D721Med (cell line): ENCODE data around the gene RNF182.

ENCODE experiments used
- DNase-seq: peaks from one replicate; pipeline ENCODE4 v3.0.0; 2011; ENCODE audit warnings: low spot score; ENCODE audit not compliant: insufficient read length
- FAIRE-seq: peaks from 2 replicates; lab custom pipeline; 2011; peaks lifted over from hg19 to GRCh38; lab: Jason Lieb, UNC
- CTCF ChIP-seq: IDR thresholded peaks from 2 replicates; pipeline ENCODE4 v1.5.1; 2012; ENCODE audit warnings: mild to moderate bottlenecking, control low read depth; ENCODE audit not compliant: insufficient read depth; ENCODE audit errors: missing control alignments

The RNF182 gene

DNA sequence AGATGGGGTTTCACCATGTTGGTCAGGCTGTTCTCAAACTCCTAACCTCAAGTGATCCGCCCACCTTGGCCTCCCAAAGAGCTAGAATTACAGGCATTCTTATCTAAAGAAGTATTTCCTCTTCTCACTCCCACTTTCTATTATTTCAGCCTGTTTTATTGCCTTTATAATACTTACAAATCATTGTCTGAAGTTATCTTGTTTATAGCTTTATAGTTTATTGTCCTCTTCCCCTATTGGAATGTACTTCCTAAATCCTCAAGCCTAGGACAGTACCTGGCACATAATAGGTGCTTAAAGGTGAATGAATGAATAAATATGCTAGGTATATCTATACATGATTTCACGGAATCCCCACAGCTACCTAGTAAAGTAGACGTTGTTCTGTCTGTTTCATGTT is 37.8 kb upstream of the RNF182 start:
- no peak for TF ChIP-seq CTCF
- no peak for FAIRE-seq
- DNase-seq, result no peak

DNA sequence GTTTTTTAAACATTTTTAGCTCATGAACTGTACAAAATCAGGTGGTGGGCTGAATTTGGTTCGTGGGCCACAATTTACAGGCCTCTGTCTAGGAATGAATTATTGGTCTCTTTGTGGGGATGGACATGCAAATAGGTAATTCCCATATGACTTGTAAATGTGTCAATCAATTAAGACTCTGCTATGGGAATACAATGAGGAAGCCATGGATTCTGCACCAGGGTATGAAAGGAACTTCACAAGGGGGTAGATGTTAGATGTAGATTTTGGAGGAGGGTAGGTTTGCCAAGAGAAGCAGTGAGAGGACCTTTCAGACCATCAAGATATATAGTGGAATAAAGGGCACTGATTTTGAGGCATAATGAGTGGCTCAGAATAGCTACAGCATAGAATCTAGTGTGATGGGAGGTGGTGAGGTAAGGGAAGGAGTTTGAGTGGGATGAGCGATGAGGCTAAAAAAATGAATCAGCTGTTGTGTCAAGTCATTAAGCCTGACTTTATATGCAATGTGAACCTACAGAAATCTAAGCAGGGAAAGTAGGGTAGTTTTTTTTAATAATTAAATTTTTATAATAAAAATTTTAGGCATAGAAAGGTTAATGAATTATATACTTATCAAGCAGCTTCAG is 32.6 kb upstream of the RNF182 start:
- no peak for FAIRE-seq
- no peak for TF ChIP-seq CTCF

DNA sequence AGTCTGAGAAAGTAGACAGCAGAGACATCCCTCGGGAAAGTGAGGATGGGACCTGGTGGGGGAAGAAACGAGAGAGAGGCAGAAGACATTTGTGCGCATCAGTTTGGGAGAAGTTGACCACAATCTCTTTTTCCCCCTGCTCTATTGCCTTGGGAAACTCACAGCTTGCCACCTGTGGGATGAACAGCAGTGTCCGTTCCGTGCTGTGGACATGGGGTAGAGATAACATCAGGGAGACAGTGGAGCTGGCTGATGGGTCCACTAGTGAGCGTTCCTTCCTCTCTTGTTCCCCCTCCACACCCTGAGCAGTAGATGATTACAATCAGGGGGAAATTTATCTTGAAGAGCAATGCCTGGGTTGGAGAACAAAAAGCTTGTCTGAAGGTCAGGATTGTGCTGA is 21.8 kb upstream of the RNF182 start:
- TF ChIP-seq CTCF, result no peak
- DNase-seq, result no peak
- FAIRE-seq, result no peak

More for the DNA sequence above, 32.6 kb upstream of the RNF182 start:
- DNase-seq, result no peak

GRCh38 chr6:13903364-13903763 is 21.4 kb upstream of the RNF182 start:
- DNase-seq, result no peak
- FAIRE-seq, result no peak
- no peak for TF ChIP-seq CTCF

DNA sequence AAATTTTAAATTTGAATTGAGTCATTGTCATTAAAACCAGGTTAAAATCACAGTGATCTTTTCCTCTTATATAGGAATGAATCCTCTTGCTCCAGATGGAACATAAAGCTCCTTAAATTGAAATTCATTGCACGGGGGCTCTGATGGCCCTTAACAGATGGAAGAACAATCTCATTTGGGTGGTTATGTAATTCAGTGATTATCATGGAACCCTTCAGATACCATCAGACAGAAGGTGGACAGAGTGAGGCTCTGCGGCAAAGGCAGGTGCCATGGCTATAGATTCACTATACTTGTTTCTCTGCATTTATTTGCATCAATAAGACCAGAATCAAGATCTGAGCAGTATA is 17.8 kb upstream of the RNF182 start:
- TF ChIP-seq CTCF, result no peak
- FAIRE-seq (peak; percentile 55), DNase-seq (no peak)

DNA sequence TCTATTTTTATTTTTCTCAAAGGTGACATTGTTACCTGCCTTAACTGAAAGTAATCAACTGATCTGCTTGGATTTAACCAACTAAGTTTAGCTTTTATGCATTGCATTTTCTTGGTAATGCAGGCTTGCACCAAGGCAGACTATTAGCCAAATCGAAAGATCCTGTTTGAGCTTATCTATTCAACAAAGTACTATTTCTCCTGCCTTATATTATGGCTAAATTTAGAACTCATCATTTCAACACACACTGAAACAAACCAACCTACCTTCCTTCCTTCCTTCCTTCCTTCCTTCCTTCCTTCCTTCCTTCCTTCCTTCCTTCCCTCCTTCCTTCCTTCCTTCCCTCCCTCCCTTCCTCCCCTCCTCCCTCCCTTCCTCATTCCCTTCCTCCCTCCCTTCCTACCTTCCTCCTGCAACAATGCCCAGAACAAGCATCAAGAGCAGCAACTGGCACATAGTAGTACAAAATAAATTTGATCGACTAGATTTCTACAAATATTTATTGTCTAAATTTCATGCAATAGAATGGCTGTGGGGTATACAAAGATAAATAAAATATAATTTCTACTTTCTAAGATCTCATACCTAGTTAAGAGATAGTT is 17.0 kb upstream of the RNF182 start:
- DNase-seq (no peak), FAIRE-seq (no peak)
- TF ChIP-seq CTCF, result no peak

DNA sequence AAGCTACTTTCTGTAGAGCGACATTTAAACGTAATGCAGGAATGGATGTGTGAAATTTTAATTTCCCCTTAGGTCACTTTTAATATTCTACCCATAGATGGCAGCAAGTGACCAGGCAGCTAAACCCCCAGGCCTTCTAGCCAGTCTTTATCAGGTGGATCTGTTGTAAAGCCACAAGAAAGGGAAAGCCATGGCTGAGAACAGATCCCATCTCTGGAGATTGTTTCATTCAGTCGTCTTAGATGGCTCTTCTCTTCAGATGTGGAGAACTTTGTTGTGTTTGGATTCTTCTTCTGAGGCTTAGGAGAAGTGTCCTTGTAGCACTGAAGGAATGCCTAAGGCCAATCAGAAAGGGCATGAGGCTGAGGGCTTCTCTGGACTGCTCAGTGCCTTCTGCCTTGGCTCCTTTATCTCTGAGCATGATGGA is 15.8 kb upstream of the RNF182 start:
- DNase-seq (peak; percentile 35), FAIRE-seq (peak; percentile 98)
- TF ChIP-seq CTCF, result peak; percentile 88
